Glutamatergic neuron (in vitro differentiated cells): ENCODE measurements around the gene CAPN9. TPM values are rescaled to one million over a fixed set of nuclear protein-coding genes. Genes with fewer than 3 reads are reported as not detected.
A peak's percentile ranks its signal among the peaks of the same experiment; 100 is the strongest.

Experiments used
- DNase-seq: peaks from one replicate; pipeline ENCODE4 v3.0.0; 2022
- H3K27ac Mint-ChIP-seq: one replicate; pipeline ENCODE4 v1.8.0; 2020; ENCODE audit warnings: mild to moderate bottlenecking, mixed read lengths, inconsistent platforms; ENCODE audit not compliant: unreplicated experiment
- H3K27me3 Mint-ChIP-seq: one replicate; pipeline ENCODE4 v1.8.0; 2020; ENCODE audit warnings: mild to moderate bottlenecking, moderate library complexity, mixed read lengths, inconsistent platforms; ENCODE audit not compliant: unreplicated experiment
- H3K36me3 Mint-ChIP-seq: one replicate; pipeline ENCODE4 v1.8.0; 2020; ENCODE audit warnings: mild to moderate bottlenecking, mixed read lengths, inconsistent platforms; ENCODE audit not compliant: unreplicated experiment
- H3K4me1 Mint-ChIP-seq: one replicate; pipeline ENCODE4 v1.8.0; 2020; ENCODE audit warnings: mild to moderate bottlenecking, low read depth, mixed read lengths, inconsistent platforms; ENCODE audit not compliant: unreplicated experiment
- H3K4me3 Mint-ChIP-seq: one replicate; pipeline ENCODE4 v1.8.0; 2020; ENCODE audit warnings: mild to moderate bottlenecking, mixed read lengths, inconsistent platforms; ENCODE audit not compliant: unreplicated experiment
- H3K9me3 Mint-ChIP-seq: one replicate; pipeline ENCODE4 v1.8.0; 2020; ENCODE audit warnings: mild to moderate bottlenecking, moderate library complexity, mixed read lengths, inconsistent platforms; ENCODE audit not compliant: unreplicated experiment
- total RNA-seq: library from RNA; stranded (reverse); fragmentation: NEBNext Ultra II Directional; extraction: Animal tissue kit (Norgen Biotek cat#: 25700); gene quantifications from one replicate; pipeline ENCODE4 v1.2.1, GENCODE V29; 2021; ENCODE audit not compliant: unreplicated experiment
- TF ChIP-seq, protein P1 (sequence below): fragments of 200-600 bp; sonication (generic); IDR thresholded peaks from one replicate; pipeline ENCODE4 v1.5.0; 2021; ENCODE audit not compliant: partially characterized antibody, unreplicated experiment

Gene CAPN9
- total RNA-seq, 1 donor from 2014 or later, result not detected

DNA sequence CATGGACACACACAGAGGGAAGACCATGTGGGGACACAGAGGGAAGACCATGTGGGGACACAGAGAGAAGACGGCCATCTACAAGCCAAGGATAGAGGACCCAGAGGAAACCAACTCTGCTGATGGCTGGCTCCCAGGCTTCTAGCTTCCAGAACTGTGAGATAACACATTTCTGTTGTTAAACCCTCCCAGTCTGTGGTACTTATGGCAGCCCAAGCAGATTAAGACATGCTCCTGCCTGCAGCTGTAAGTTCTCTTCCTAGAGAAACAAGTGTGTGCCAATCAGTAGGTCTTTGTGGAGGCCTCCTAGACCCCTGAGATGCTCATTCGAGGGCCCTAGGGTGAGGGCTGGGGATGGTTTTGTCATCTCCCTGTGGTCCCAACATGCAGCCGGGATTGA, 35.9 kb upstream of the CAPN9 start:
- no peak overlapping the region for H3K4me3 Mint-ChIP-seq
- no peaks in the 10 kb centered on the region for H3K36me3 Mint-ChIP-seq
- peaks cover 13% of the 10 kb centered on the region for H3K4me1 Mint-ChIP-seq
- TF ChIP-seq, protein P1, sequence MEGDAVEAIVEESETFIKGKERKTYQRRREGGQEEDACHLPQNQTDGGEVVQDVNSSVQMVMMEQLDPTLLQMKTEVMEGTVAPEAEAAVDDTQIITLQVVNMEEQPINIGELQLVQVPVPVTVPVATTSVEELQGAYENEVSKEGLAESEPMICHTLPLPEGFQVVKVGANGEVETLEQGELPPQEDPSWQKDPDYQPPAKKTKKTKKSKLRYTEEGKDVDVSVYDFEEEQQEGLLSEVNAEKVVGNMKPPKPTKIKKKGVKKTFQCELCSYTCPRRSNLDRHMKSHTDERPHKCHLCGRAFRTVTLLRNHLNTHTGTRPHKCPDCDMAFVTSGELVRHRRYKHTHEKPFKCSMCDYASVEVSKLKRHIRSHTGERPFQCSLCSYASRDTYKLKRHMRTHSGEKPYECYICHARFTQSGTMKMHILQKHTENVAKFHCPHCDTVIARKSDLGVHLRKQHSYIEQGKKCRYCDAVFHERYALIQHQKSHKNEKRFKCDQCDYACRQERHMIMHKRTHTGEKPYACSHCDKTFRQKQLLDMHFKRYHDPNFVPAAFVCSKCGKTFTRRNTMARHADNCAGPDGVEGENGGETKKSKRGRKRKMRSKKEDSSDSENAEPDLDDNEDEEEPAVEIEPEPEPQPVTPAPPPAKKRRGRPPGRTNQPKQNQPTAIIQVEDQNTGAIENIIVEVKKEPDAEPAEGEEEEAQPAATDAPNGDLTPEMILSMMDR, result no peak
- H3K27ac Mint-ChIP-seq, result no peak overlapping the region
- H3K27me3 Mint-ChIP-seq, result peaks cover 3% of the 10 kb centered on the region
- H3K9me3 Mint-ChIP-seq, result peaks cover 11% of the 10 kb centered on the region
- no peak for DNase-seq

DNA sequence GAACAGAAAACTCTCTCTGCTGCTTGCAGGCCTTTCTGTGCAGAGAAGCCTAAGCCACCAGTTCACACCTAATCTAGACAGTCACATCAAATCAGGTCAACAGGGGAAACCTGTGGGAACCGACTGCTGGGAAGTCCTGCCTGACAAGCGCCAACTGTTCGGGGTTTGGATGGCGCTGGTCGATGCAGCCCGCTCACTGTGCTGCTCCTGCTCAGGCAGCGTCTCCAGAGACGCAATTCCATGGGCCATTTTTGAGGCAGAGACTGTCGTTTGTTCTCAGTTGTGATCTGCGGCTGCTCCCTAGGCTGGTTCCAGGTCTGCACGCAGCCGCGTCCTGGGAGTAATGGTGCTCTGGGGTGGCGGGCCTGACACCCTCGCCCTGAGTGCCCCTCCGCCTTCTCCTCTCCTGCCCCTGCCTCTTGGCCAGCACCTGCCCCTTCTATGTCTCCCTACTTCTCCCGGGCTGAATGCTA, 34.7 kb upstream of the CAPN9 start:
- H3K9me3 Mint-ChIP-seq, result peaks cover 7% of the 10 kb centered on the region
- no peaks in the 10 kb centered on the region for H3K27me3 Mint-ChIP-seq
- H3K4me1 Mint-ChIP-seq, result peaks cover 13% of the 10 kb centered on the region
- H3K27ac Mint-ChIP-seq, result peak overlapping the region; percentile 21
- peaks cover 5% of the 10 kb centered on the region for H3K36me3 Mint-ChIP-seq
- no peak for DNase-seq
- TF ChIP-seq, protein P1, result no peak
- H3K4me3 Mint-ChIP-seq, result no peak overlapping the region

DNA sequence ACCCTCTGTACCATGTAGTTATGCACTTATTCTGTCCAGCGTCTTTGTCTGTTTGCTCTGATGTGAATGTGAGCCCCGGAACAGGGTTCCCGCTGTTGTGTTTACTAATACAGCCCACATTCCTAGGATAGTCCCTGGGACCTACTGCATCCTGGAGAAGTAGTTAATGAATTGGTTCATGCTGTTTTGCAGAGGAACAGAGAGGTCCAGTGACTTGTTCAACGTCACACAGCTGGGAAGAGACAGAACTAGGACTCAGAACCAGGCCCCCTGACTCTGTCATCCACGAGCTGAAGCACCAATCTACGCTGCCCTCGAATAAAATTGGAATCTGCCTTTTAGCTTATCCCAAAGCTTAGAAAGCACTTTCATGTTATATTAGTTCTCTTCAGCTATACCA, 34.0 kb upstream of the CAPN9 start:
- H3K27ac Mint-ChIP-seq, result peak overlapping the region; percentile 21
- TF ChIP-seq, protein P1, result no peak
- no peaks in the 10 kb centered on the region for H3K27me3 Mint-ChIP-seq
- peaks cover 7% of the 10 kb centered on the region for H3K9me3 Mint-ChIP-seq
- no peak overlapping the region for H3K4me3 Mint-ChIP-seq
- no peak for DNase-seq
- H3K4me1 Mint-ChIP-seq, result peaks cover 13% of the 10 kb centered on the region
- H3K36me3 Mint-ChIP-seq, result peaks cover 5% of the 10 kb centered on the region

DNA sequence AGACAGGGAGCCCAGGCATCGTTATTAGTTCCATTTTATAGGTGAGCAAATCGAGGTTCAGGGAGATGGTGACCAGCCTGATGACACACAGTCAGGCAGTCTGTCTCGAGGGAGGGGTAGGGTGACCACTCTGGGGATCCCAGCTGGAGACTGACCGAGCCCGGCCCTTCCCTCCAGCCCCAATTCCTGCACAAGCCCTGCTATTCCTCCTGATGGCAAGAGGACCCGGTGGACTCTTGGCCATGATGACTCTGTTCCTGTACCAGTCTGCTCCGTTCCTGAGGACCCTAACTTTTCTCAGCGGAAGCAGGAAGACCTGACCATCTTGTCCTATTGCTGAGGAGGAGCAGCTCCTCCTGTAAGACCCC, 33.7 kb upstream of the CAPN9 start:
- peak overlapping the region; percentile 77 for H3K27ac Mint-ChIP-seq
- H3K4me3 Mint-ChIP-seq, result peak overlapping the region; percentile 55
- no peak for DNase-seq
- peaks cover 5% of the 10 kb centered on the region for H3K36me3 Mint-ChIP-seq
- no peaks in the 10 kb centered on the region for H3K27me3 Mint-ChIP-seq
- peaks cover 5% of the 10 kb centered on the region for H3K9me3 Mint-ChIP-seq
- TF ChIP-seq, protein P1, result no peak
- H3K4me1 Mint-ChIP-seq, result peaks cover 13% of the 10 kb centered on the region

DNA sequence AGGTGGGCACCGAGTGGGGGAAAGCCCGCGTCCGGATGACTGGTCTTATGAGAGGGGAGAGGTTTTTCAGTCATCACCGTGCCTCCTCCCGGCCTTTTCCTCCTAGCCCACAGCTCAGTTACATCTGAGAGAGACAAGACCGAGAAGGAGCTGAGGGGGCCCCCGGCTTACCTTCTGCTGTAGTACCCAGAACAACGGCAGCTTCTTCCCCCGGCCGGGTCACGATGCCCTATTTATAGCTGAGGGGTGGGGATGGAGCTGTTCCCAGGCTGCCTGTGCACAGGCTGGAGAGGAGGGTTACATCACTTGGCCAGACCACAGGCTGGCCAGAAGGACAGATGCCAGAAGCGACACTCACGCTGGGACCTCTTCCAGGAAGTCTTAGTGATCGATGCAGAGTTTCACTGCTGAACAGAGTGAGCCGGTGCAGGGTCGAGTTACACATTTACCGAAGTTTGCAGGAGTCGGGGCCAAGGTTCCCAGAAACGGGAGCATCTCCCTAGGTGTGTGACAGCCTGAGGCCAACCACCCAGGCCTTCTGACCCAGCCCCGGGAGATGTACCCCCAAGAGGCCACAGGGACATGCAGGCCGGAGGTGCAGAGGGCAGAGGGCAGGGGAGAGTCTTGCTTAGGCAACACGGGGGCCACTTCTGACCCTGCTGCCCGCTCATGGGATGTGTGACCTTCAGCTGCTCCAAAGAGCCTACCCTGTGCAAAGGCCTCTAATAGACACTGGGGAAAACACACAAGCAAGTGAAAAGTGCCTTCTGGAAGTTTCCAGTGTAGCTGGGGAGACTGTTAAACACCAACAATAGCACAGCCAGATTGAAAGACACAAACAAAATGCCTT, 33.0 kb upstream of the CAPN9 start, which contains the start of gene AGT:
TSS of gene AGT (minus strand) at position 208 of the 850 bp plus-strand sequence. CDS start 3,299 bp downstream, outside the sequence.
- peak; percentile 44 for DNase-seq
- Mint-ChIP-seq H3K36me3 (peaks cover 5% of the 10 kb centered on the region), H3K27me3 (no peaks in the 10 kb centered on the region), H3K4me1 (peaks cover 13% of the 10 kb centered on the region), H3K27ac (peak within 1 kb of the TSS; percentile 77), H3K9me3 (peaks cover 3% of the 10 kb centered on the region), H3K4me3 (peak within 1 kb of the TSS; percentile 55)
- TF ChIP-seq, protein P1, result no peak
